Stimulated activated memory B cell treated with anti-CD40 and anti-IgM and Interleukin-4, amounts not matched to agents 10 μg/mL and 1 μg/mL and 100 μg/mL, for 72 hours (primary cell): ENCODE measurements around the gene BANK1.

Experiments used
- ATAC-seq: fragments of 150-1000 bp; cut with Tn5 transposase; 2 replicates; pipeline ENCODE4 v1.10.0; 2021
- H3K27ac Mint-ChIP-seq: one replicate; pipeline ENCODE4 v1.8.0; 2022; ENCODE audit warnings: mild to moderate bottlenecking, mixed read lengths
- H3K27me3 Mint-ChIP-seq: one replicate; pipeline ENCODE4 v1.8.0; 2022; ENCODE audit warnings: mixed read lengths
- H3K36me3 Mint-ChIP-seq: one replicate; pipeline ENCODE4 v1.8.0; 2022; ENCODE audit warnings: mixed read lengths
- H3K4me1 Mint-ChIP-seq: one replicate; pipeline ENCODE4 v1.8.0; 2022; ENCODE audit warnings: mixed read lengths
- H3K4me3 Mint-ChIP-seq: one replicate; pipeline ENCODE4 v1.8.0; 2022; ENCODE audit warnings: mild to moderate bottlenecking, moderate library complexity, mixed read lengths
- H3K9me3 Mint-ChIP-seq: one replicate; pipeline ENCODE4 v1.8.0; 2022; ENCODE audit warnings: mixed read lengths

Gene BANK1

DNA sequence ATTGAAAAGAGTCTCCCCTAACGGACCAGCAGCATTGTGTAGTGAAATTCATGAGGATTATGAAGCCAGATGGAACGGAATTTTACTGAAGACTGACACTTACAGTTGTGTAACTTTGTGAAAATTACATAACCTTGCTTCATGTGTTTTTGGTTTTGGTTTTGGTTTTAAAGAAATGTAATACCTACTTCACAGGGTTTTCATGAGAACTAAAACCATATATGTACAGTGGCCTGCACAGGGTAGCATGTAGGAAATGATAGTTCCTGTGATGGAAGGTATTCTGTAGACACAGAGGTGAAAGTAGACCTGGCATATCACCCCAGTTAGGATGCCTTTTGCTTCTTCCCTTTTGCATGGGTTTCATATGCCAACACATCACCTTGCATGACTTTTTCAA, 247.0 kb downstream of the BANK1 start:
- peak overlapping the region; percentile 72 for H3K27ac Mint-ChIP-seq

GRCh38 chr4:102042871-102043802, 252.6 kb downstream of the BANK1 start:
- Mint-ChIP-seq H3K36me3 (peaks cover 60% of the 10 kb centered on the region), H3K4me3 (no peak overlapping the region), H3K9me3 (no peaks in the 10 kb centered on the region), H3K4me1 (peaks cover 5% of the 10 kb centered on the region), H3K27ac (no peak overlapping the region), H3K27me3 (no peaks in the 10 kb centered on the region)
- ATAC-seq: no peak

More for the DNA sequence above, 247.0 kb downstream of the BANK1 start:
- H3K27me3 Mint-ChIP-seq: no peaks in the 10 kb centered on the region
- peaks cover 75% of the 10 kb centered on the region for H3K36me3 Mint-ChIP-seq
- ATAC-seq: peak; percentile 54
- H3K9me3 Mint-ChIP-seq: no peaks in the 10 kb centered on the region
- no peak overlapping the region for H3K4me3 Mint-ChIP-seq
- H3K4me1 Mint-ChIP-seq: peaks cover 25% of the 10 kb centered on the region

DNA sequence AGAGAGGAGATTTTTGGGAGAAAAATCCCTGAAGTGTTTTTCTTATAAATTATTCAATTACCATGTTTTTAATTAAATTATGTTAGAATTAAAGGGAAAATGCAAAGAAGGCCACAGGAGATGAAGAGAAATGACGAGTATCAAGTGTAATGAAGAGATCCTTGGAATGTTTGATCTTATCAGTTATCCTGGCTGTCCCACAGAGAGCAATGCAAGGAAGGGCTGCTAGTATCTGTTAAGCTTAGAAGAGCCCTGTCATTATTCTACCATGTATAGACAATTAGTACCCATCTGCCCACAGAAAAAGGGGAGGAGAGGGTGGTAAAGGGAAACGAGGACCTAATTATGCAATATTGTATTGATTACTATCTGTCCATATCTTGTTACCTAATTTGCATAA, 257.1 kb downstream of the BANK1 start:
- Mint-ChIP-seq H3K9me3 (no peaks in the 10 kb centered on the region), H3K27ac (peak overlapping the region; percentile 65), H3K36me3 (peaks cover 51% of the 10 kb centered on the region), H3K4me1 (peaks cover 15% of the 10 kb centered on the region), H3K4me3 (no peak overlapping the region), H3K27me3 (no peaks in the 10 kb centered on the region)
- no peak for ATAC-seq

- Mint-ChIP-seq H3K9me3 (no peaks in the 10 kb centered on the region), H3K27ac (no peak overlapping the region), H3K36me3 (peaks cover 38% of the 10 kb centered on the region), H3K27me3 (no peaks in the 10 kb centered on the region), H3K4me1 (peaks cover 34% of the 10 kb centered on the region), H3K4me3 (no peak overlapping the region)
- no peak for ATAC-seq
Observed at GRCh38 chr4:102055805-102056204, 265.3 kb downstream of the BANK1 start.

- H3K4me1 Mint-ChIP-seq: peaks cover 38% of the 10 kb centered on the region
- H3K27me3 Mint-ChIP-seq: no peaks in the 10 kb centered on the region
- no peaks in the 10 kb centered on the region for H3K9me3 Mint-ChIP-seq
- H3K4me3 Mint-ChIP-seq: no peak overlapping the region
- H3K27ac Mint-ChIP-seq: peak overlapping the region; percentile 36
- no peak for ATAC-seq
- H3K36me3 Mint-ChIP-seq: peaks cover 38% of the 10 kb centered on the region
Observed at GRCh38 chr4:102057122-102057521, 266.6 kb downstream of the BANK1 start.

- Mint-ChIP-seq H3K27ac (no peak overlapping the region), H3K36me3 (peaks cover 48% of the 10 kb centered on the region), H3K4me3 (no peak overlapping the region), H3K9me3 (no peaks in the 10 kb centered on the region), H3K27me3 (no peaks in the 10 kb centered on the region), H3K4me1 (peaks cover 22% of the 10 kb centered on the region)
- ATAC-seq: peak; percentile 81
Observed at GRCh38 chr4:102061133-102061532, 270.6 kb downstream of the BANK1 start.

DNA sequence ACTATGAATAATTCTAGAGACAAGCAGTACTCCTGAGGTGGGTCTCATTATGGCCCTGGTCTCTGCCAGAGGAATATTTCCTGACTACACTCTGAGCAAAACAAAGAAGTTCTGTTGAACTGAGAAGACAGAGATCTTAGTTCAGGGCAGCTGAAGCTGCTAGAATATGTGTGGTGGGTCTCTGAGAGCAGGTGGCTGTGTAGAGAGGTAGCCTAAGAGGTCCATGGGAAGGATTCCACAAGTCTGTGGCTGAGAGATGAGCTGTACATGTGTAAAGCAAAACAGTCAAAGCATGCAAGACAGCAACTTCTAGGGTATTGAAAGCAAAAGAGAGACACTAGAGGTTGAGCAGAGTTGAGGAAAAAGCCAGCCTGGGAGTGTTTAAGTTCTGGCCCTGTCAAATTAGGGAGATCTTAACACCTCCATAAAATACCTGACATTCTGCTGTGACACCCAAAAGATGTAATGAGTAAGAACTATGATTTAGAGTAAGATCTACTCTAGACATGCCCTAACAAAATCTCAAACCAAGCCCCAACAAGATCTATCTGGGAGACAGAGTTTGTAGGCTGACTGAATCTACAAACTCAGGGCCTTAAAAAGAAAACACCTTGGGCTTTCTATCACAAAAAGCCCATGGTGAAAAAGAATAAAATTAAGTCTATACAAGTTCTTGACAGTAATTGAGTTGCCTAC, 274.4 kb downstream of the BANK1 start:
- Mint-ChIP-seq H3K36me3 (peaks cover 70% of the 10 kb centered on the region), H3K27me3 (no peaks in the 10 kb centered on the region), H3K4me1 (peaks cover 13% of the 10 kb centered on the region), H3K4me3 (no peak overlapping the region), H3K27ac (peak overlapping the region; percentile 70), H3K9me3 (no peaks in the 10 kb centered on the region)
- ATAC-seq: no peak

DNA sequence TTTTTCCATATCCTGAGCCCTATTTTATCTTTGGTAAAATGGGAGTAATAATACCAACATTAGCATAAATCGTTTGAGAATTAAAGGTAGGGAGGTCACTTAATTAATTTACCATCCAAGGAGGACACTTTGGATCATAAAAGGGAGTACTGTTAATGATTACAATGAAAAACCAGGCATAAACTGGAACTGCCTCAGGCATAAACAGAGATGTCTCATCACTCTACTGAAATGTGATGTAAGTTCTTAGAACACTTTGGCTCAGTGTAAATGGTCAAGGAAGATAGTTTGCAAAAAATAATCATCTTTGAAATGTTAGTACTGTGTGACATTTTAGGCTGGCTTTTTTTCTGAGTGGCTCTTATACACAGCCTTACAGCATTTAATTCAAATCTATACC, 286.1 kb downstream of the BANK1 start:
- Mint-ChIP-seq H3K36me3 (peaks cover 38% of the 10 kb centered on the region), H3K4me1 (peaks cover 7% of the 10 kb centered on the region), H3K27ac (no peak overlapping the region), H3K4me3 (no peak overlapping the region), H3K9me3 (peaks cover 3% of the 10 kb centered on the region), H3K27me3 (no peaks in the 10 kb centered on the region)
- no peak for ATAC-seq

DNA sequence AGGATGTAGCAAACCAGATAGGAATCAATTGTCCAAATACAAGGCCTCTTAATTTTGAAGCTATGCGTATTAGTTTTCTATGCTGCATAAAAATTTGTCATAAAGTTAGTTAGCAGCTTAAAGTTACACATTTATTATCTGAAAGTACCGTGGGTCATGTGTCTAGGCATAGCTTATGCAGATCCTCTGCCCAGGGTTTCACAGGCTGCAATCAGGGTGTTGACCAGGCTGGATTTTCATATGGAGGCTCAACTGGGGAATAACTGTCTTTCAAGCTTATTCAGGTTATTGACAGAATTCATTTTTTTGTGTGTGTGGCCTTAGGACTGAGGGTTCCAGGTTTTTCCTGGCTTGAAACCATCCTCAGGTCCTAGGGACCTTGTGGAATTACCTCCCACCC, 289.7 kb downstream of the BANK1 start:
- peaks cover 7% of the 10 kb centered on the region for H3K4me1 Mint-ChIP-seq

DNA sequence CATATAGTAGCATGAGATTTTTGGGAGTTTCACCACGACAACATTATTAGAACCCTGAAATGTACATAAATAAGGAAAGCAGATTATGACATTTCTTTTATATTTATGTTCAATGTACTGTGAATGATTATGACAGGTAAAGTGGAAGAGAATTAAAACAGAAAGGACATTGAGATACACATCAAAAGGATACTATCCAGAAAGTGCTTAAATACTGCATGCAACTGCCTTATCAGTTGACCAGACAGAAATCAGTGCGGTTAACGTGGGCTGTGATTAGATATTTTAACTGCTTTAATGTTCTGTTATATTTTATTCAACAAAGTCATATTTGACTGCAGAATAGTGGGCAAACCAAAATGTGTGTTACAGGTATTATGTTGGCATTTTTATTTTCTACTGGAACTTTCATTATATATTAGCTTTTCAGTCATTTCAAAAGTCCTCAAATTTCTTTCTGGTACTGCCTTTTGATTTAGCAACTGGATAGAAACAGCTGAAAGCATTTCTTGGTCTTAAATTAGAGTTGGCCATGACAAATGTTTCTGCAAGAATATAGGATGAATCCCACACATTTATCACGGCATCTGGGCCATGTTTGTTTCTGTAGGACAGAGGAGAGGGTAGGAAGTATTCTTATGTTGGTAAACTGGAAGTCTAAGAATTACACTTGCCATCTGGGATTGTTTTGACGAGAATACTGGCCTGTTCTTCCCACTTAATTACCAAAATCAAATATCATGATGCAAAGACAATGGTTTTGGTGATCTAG, 299.5 kb downstream of the BANK1 start:
- Mint-ChIP-seq H3K4me3 (no peak overlapping the region), H3K9me3 (peaks cover 3% of the 10 kb centered on the region), H3K4me1 (no peaks in the 10 kb centered on the region), H3K27ac (no peak overlapping the region), H3K27me3 (peaks cover 20% of the 10 kb centered on the region), H3K36me3 (no peaks in the 10 kb centered on the region)
- ATAC-seq: no peak

More for the DNA sequence above, 289.7 kb downstream of the BANK1 start:
- no peak overlapping the region for H3K4me3 Mint-ChIP-seq
- no peak overlapping the region for H3K27ac Mint-ChIP-seq
- no peaks in the 10 kb centered on the region for H3K27me3 Mint-ChIP-seq
- peaks cover 3% of the 10 kb centered on the region for H3K9me3 Mint-ChIP-seq
- peaks cover 21% of the 10 kb centered on the region for H3K36me3 Mint-ChIP-seq
- ATAC-seq: no peak

DNA sequence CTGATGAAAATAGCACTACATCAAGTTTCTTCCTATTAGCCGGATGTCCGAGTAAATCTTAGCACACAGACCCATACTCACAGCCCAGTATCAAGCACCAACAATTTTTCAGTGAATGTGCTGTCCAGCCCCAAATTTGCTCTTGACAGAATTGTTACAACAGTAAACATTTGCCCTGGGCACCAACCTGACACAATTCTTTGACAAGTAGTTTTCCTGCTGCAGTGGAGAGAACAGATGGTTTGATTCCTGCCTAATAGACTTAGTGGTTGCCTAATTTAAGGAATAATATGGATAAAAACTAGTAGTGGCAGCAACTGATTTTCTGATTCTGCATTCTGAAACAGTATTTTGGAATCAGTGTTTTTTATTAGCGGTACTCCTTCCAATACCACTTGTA, 301.1 kb downstream of the BANK1 start:
- no peak for ATAC-seq

GRCh38 chr4:102094481-102094880, 304.0 kb downstream of the BANK1 start:
- no peaks in the 10 kb centered on the region for H3K36me3 Mint-ChIP-seq

More for the DNA sequence above, 301.1 kb downstream of the BANK1 start:
- Mint-ChIP-seq H3K4me3 (no peak overlapping the region), H3K9me3 (peaks cover 3% of the 10 kb centered on the region), H3K4me1 (no peaks in the 10 kb centered on the region), H3K27ac (no peak overlapping the region), H3K27me3 (peaks cover 32% of the 10 kb centered on the region), H3K36me3 (no peaks in the 10 kb centered on the region)

GRCh38 chr4:102103368-102103767, 312.8 kb downstream of the BANK1 start:
- no peak for ATAC-seq

More at GRCh38 chr4:102094481-102094880, 304.0 kb downstream of the BANK1 start:
- H3K4me1 Mint-ChIP-seq: no peaks in the 10 kb centered on the region
- no peak for ATAC-seq
- no peaks in the 10 kb centered on the region for H3K9me3 Mint-ChIP-seq
- H3K27ac Mint-ChIP-seq: no peak overlapping the region
- H3K4me3 Mint-ChIP-seq: no peak overlapping the region
- peaks cover 45% of the 10 kb centered on the region for H3K27me3 Mint-ChIP-seq

DNA sequence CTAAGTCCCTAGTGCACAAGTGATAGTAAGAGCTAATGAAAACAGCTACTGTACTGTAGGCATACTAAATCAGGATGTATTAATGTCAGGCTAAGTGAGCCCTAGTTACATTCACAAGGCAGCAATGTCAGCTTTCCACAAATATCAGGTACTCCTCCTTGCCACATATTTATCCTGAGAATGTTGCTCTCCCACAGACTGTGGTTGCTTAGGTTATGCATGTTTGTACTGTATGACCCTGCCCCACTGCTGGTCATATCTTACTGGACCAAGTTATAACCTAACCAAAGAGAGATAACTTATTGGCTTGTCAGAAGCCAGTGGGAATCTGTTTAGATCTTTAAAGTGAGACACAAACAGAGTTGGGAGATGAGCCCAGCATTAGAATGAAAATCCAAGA, 313.7 kb downstream of the BANK1 start:
- H3K36me3 Mint-ChIP-seq: peaks cover 17% of the 10 kb centered on the region
- peaks cover 8% of the 10 kb centered on the region for H3K27me3 Mint-ChIP-seq
- H3K9me3 Mint-ChIP-seq: peaks cover 32% of the 10 kb centered on the region
- no peak for ATAC-seq
- H3K27ac Mint-ChIP-seq: no peak overlapping the region
- H3K4me1 Mint-ChIP-seq: no peaks in the 10 kb centered on the region
- no peak overlapping the region for H3K4me3 Mint-ChIP-seq

More at GRCh38 chr4:102103368-102103767, 312.8 kb downstream of the BANK1 start:
- H3K4me1 Mint-ChIP-seq: no peaks in the 10 kb centered on the region
- peaks cover 26% of the 10 kb centered on the region for H3K9me3 Mint-ChIP-seq
- H3K36me3 Mint-ChIP-seq: peaks cover 17% of the 10 kb centered on the region
- H3K27ac Mint-ChIP-seq: no peak overlapping the region
- H3K4me3 Mint-ChIP-seq: no peak overlapping the region
- peaks cover 13% of the 10 kb centered on the region for H3K27me3 Mint-ChIP-seq

DNA sequence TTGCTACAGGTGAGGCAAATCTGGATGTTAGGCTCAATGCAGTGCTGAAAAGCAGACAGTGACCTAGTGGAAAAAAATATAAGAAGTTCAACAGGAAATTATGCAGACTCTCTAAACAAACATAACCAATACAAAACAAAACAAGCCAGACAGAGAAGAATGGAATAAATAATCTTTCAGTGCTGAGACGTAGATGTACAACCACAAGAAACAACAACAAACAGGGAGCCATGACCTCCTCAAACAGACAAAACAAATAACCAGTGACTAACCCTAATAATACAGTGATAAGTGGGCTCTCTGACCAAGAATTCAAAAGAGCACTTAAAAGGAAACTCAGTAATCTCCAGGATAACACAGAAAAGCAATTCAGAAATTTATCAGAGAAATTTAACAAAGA, 315.5 kb downstream of the BANK1 start:
- no peak for ATAC-seq
- Mint-ChIP-seq H3K27ac (no peak overlapping the region), H3K4me3 (no peak overlapping the region), H3K27me3 (no peaks in the 10 kb centered on the region), H3K9me3 (peaks cover 36% of the 10 kb centered on the region), H3K4me1 (no peaks in the 10 kb centered on the region), H3K36me3 (peaks cover 17% of the 10 kb centered on the region)
